NT2/D1 (cell line): ENCODE measurements around the gene ACSBG1.

Source experiments
- YY1 ChIP-seq: IDR thresholded peaks from 2 replicates; pipeline ENCODE4 v1.6.1; 2011; ENCODE audit not compliant: insufficient read length, insufficient read depth
- ZNF274 ChIP-seq: IDR thresholded peaks from 2 replicates; pipeline ENCODE4 v1.6.1; 2011; ENCODE audit warnings: mild to moderate bottlenecking, low read depth, low read length

- no peak for TF ChIP-seq ZNF274
- no peak for TF ChIP-seq YY1
Measured at GRCh38 chr15:78127882-78128281, 106.5 kb downstream of the ACSBG1 start.
